ENCODE measurements around the gene LHX4. TPM values are rescaled to one million over a fixed set of nuclear protein-coding genes. Genes with fewer than 3 reads are reported as not detected.

The LHX4 gene
- total and polyA plus RNA-seq, 4 donors, result 0.02 to 0.03 (median 0.02) TPM; not detected in 1

DNA sequence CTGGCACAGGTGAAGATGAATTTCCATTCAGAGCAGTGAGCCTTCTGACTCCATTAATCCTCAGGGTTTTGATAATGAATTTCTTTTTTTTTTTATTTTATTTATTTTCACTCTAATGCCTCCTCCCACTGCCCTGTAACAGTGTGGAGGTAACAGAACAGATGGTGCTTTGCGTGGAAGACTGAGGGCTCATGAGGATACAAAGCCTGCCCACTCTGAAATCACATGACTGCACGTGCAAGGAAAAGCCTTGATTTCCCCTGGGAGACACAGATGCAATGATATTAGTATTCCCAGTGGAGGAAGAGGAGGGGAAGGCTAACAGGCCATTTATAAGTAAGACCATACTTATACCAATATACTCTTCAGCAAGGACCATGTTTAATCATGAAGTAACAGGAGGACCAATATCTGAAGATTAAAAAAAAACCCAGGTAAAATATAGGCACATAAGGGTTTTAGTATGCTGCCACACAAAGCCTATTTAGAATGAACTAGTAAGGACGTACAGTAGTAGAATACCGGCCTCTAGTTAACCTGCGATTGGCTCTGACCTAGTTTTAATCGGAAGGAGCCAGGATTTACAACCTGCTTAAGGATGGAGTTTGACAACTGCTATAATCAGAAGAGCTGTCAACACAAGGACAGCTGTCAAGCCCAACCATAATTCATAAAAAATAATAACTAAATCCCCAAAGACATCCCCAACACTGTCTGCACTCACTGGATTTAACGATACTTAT is 69.6 kb downstream of the LHX4 start:
- no peak for DNase-seq
- no peak for ATAC-seq (ENCODE audit: insufficient read depth, low FRiP score)
- H3K4me3 ChIP-seq, result no peak overlapping the region
- no peak overlapping the region for H3K9ac ChIP-seq (ENCODE audit: insufficient read depth in 1 of 2, low read length in 2 of 2)
- no peaks in the 10 kb centered on the region for H3K27me3 ChIP-seq (ENCODE audit: control insufficient read depth in 3 of 3, insufficient read depth in 3 of 3, low read length in 2 of 3)
- TF ChIP-seq, protein P1, sequence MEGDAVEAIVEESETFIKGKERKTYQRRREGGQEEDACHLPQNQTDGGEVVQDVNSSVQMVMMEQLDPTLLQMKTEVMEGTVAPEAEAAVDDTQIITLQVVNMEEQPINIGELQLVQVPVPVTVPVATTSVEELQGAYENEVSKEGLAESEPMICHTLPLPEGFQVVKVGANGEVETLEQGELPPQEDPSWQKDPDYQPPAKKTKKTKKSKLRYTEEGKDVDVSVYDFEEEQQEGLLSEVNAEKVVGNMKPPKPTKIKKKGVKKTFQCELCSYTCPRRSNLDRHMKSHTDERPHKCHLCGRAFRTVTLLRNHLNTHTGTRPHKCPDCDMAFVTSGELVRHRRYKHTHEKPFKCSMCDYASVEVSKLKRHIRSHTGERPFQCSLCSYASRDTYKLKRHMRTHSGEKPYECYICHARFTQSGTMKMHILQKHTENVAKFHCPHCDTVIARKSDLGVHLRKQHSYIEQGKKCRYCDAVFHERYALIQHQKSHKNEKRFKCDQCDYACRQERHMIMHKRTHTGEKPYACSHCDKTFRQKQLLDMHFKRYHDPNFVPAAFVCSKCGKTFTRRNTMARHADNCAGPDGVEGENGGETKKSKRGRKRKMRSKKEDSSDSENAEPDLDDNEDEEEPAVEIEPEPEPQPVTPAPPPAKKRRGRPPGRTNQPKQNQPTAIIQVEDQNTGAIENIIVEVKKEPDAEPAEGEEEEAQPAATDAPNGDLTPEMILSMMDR (IDR thresholded peaks at IDR 0.05; ENCODE audit: control extremely low read depth, extremely low read depth), result no peak
- H3K9me3 ChIP-seq (ENCODE audit: control insufficient read depth in 4 of 4, insufficient read depth in 3 of 4, low read length in 3 of 4), result no peaks in the 10 kb centered on the region
- H3K36me3 ChIP-seq (ENCODE audit: control insufficient read depth in 4 of 4, insufficient read depth in 4 of 4, low read length in 4 of 4), result peaks cover 0 to 3% (median 0%) of the 10 kb centered on the region in 4 donors
- H3K27ac ChIP-seq (ENCODE audit: low read depth in 1 of 2, low read length in 1 of 2), result no peak overlapping the region
- 94 to 95% methylated on average over 7 of the region's 7 CpGs for WGBS, 2 donors
- H3K4me1 ChIP-seq (ENCODE audit: control insufficient read depth in 5 of 5, insufficient read depth in 5 of 5, low read length in 5 of 5), result peaks cover 0 to 2% (median 0%) of the 10 kb centered on the region in 5 donors

DNA sequence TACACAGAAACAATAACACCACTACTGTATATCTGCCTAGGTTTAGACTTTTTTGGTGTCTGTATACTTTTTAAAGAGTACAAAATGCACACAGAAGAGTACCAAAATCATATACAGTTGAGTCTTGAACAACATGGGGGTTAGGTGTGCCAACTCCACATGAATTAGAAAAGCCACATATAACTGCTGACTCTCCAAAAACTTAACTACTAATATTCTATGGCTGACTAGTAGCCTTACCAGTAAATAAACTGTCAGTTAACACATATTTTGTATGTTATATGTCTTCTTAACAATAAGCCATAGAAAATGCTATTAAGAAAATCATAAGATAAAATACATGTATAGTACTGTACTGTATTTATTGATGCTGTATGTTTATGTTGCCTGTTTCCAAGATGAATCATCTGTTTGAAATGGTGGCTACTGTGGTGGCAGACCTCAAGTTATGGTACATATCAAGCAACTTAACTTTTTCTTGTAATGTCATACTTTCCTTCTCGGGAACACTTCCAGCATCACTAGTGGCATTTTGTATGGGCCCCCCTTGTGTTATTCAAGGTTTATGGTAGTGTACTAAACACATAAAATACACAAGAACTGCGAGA is 71.2 kb downstream of the LHX4 start:
- no peak overlapping the region for H3K27ac ChIP-seq (ENCODE audit: low read depth in 1 of 2, low read length in 1 of 2)
- DNase-seq (no peak), ATAC-seq (ENCODE audit: insufficient read depth, low FRiP score) (no peak)
- peaks cover 0 to 2% (median 0%) of the 10 kb centered on the region in 4 donors for H3K36me3 ChIP-seq (ENCODE audit: control insufficient read depth in 4 of 4, insufficient read depth in 4 of 4, low read length in 4 of 4)
- H3K9me3 ChIP-seq (ENCODE audit: control insufficient read depth in 4 of 4, insufficient read depth in 3 of 4, low read length in 3 of 4), result peaks cover 0 to under 1% (median 0%) of the 10 kb centered on the region in 4 donors
- no peaks in the 10 kb centered on the region for H3K27me3 ChIP-seq (ENCODE audit: control insufficient read depth in 3 of 3, insufficient read depth in 3 of 3, low read length in 2 of 3)
- H3K9ac ChIP-seq (ENCODE audit: insufficient read depth in 1 of 2, low read length in 2 of 2), result no peak overlapping the region
- TF ChIP-seq, protein P1 (IDR thresholded peaks at IDR 0.05; ENCODE audit: control extremely low read depth, extremely low read depth), result no peak
- H3K4me3 ChIP-seq, result no peak overlapping the region
- 91 to 98% methylated on average over 2 of the region's 2 CpGs for WGBS, 2 donors
- H3K4me1 ChIP-seq (ENCODE audit: control insufficient read depth in 5 of 5, insufficient read depth in 5 of 5, low read length in 5 of 5), result peaks cover 0 to 2% (median 0%) of the 10 kb centered on the region in 5 donors

DNA sequence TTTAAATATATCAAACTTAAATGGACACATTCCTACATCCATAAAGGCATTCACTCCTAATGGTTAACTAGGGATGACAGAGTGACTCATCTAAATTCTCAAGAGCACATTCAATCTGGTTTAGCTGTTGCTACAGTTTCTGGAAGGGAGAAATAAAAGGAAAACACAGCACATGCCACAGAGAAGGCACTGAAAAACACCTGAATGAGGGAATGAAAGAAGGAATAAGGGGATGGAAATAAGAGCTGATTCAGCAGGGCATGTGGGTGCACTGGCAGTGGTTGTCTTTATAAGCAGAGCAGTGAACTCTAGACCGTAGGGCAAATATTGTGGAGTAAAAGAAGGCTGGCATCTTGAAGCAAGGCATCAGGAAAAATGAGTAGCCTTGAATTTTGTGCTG is 79.3 kb downstream of the LHX4 start:
- no peak for ATAC-seq (ENCODE audit: insufficient read depth, low FRiP score)
- Histone ChIP-seq H3K9ac (ENCODE audit: insufficient read depth in 1 of 2, low read length in 2 of 2) (no peak overlapping the region), H3K27ac (ENCODE audit: low read depth in 1 of 2, low read length in 1 of 2) (no peak overlapping the region), H3K27me3 (ENCODE audit: control insufficient read depth in 3 of 3, insufficient read depth in 3 of 3, low read length in 2 of 3) (no peaks in the 10 kb centered on the region), H3K9me3 (ENCODE audit: control insufficient read depth in 4 of 4, insufficient read depth in 3 of 4, low read length in 3 of 4) (peaks cover 0 to 3% (median 0%) of the 10 kb centered on the region in 4 donors), H3K36me3 (ENCODE audit: control insufficient read depth in 4 of 4, insufficient read depth in 4 of 4, low read length in 4 of 4) (peaks cover 0 to 5% (median 2%) of the 10 kb centered on the region in 4 donors), H3K4me3 (no peak overlapping the region), H3K4me1 (ENCODE audit: control insufficient read depth in 5 of 5, insufficient read depth in 5 of 5, low read length in 5 of 5) (no peaks in the 10 kb centered on the region)
- no peak for DNase-seq
- TF ChIP-seq, protein P1 (IDR thresholded peaks at IDR 0.05; ENCODE audit: control extremely low read depth, extremely low read depth), result no peak
- WGBS, 2 donors, result 93 to 95% methylated on average over 1 of the region's 1 CpG
